OCI-LY7 (cell line): ENCODE data around the gene RAC2. TPM values are rescaled to one million over a fixed set of nuclear protein-coding genes. Genes with fewer than 3 reads are reported as not detected.

ENCODE experiments used
- BruUV-seq: library from RNA; stranded (reverse); fragments of 400-500 nt; replicated peaks from 2 replicates; lab custom pipeline; 2021; lab: Mats Ljungman, UMichigan
- CTCF ChIA-PET: fragments of 300-600 bp; sonication (Branson Sonifier 250); formaldehyde crosslinking; loops from one replicate; lab custom pipeline; 2022; ENCODE audit warnings: antibody characterized with exemption; ENCODE audit not compliant: unreplicated experiment; lab: Charles Lee
- POLR2A ChIA-PET: fragments of 300-600 bp; sonication (Branson Sonifier 250); formaldehyde crosslinking; loops from one replicate; lab custom pipeline; 2022; ENCODE audit warnings: antibody characterized with exemption; lab: Charles Lee
- DNase-seq: peaks from one replicate; pipeline ENCODE4 v3.0.0-alpha.2; 2015; ENCODE audit warnings: low spot score
- H2AFZ ChIP-seq: fragments of 200-600 bp; sonication (generic), shearing (Covaris generic); 2 replicates; pipeline ENCODE4 v1.6.1; 2014; ENCODE audit warnings: mild to moderate bottlenecking, antibody characterized with exemption, low read length, moderate library complexity
- H3K27ac ChIP-seq: fragments of 200-600 bp; sonication (generic); 2 replicates; pipeline ENCODE4 v1.5.1; 2014; ENCODE audit warnings: mixed run types, low read depth, mild to moderate bottlenecking, moderate library complexity, low read length, inconsistent platforms; ENCODE audit not compliant: poor library complexity, severe bottlenecking
- H3K36me3 ChIP-seq: fragments of 200-600 bp; sonication (generic); 2 replicates; pipeline ENCODE4 v1.6.1; 2014; ENCODE audit warnings: mild to moderate bottlenecking, antibody characterized with exemption, low read length, moderate library complexity, mixed read lengths; ENCODE audit not compliant: insufficient read depth
- H3K4me1 ChIP-seq: fragments of 200-600 bp; sonication (generic); 2 replicates; pipeline ENCODE4 v1.5.1; 2014; ENCODE audit warnings: mild to moderate bottlenecking, low read length; ENCODE audit not compliant: insufficient read depth, poor library complexity, severe bottlenecking
- H3K4me2 ChIP-seq: fragments of 200-600 bp; sonication (generic); 2 replicates; pipeline ENCODE4 v1.6.1; 2014; ENCODE audit warnings: mild to moderate bottlenecking, low read length
- H3K4me3 ChIP-seq: fragments of 200-600 bp; sonication (generic); 2 replicates; pipeline ENCODE4 v1.5.1; 2014; ENCODE audit warnings: mild to moderate bottlenecking, low read depth, low read length; ENCODE audit not compliant: poor library complexity, severe bottlenecking
- H3K79me2 ChIP-seq: fragments of 200-600 bp; sonication (generic); 2 replicates; pipeline ENCODE4 v1.6.1; 2016; ENCODE audit warnings: low read depth, mild to moderate bottlenecking, low read length, moderate library complexity, mixed read lengths; ENCODE audit not compliant: insufficient read depth
- H3K9me2 ChIP-seq: fragments of 200-600 bp; sonication (generic); 2 replicates; pipeline ENCODE4 v1.6.1; 2016; ENCODE audit warnings: mild to moderate bottlenecking, low read length, mixed read lengths; ENCODE audit not compliant: insufficient read depth
- H3K9me3 ChIP-seq: fragments of 200-600 bp; sonication (generic); 2 replicates; pipeline ENCODE4 v1.6.1; 2014; ENCODE audit warnings: mild to moderate bottlenecking, mixed run types, low read length, mixed read lengths
- H4K20me1 ChIP-seq: fragments of 200-600 bp; sonication (generic); 2 replicates; pipeline ENCODE4 v1.6.1; 2014; ENCODE audit warnings: mild to moderate bottlenecking, antibody characterized with exemption, low read length, moderate library complexity, mixed read lengths; ENCODE audit not compliant: insufficient read depth
- CTCF ChIP-seq: fragments of 200-600 bp; sonication (generic); conservative IDR thresholded peaks from 2 replicates; pipeline ENCODE4 v1.5.1; 2014; ENCODE audit warnings: mild to moderate bottlenecking, antibody characterized with exemption, low read length, moderate library complexity, mixed read lengths
- EZH2phosphoT487 ChIP-seq: fragments of 200-600 bp; sonication (generic); IDR thresholded peaks from 2 replicates; pipeline ENCODE4 v1.6.1; 2018; ENCODE audit warnings: low read depth, borderline replicate concordance, mild to moderate bottlenecking, mixed run types, antibody characterized with exemption, low read length, moderate library complexity, mixed read lengths
- intact Hi-C: fragments of 100-400 bp; cut with micrococcal nuclease; formaldehyde crosslinking; loops from one replicate; pipeline ENCODE4 v1.10.0; 2022; ENCODE audit not compliant: unreplicated experiment
- total RNA-seq, 2 experiments: library from RNA; depleted of rRNA in 1 of 2; stranded (reverse); fragments of >200 nt in 1 of 2; shearing (Covaris generic) in 1 of 2; gene quantifications; 2 replicates each; pipeline ENCODE4 v1.2.3, GENCODE V29; 2014 to 2022

RAC2 gene
- total RNA-seq, 2 experiments from 2014 or later = 142 to 321 TPM

GRCh38 chr22:37240240-37240940 lies 3.7 kb downstream of the RAC2 start:
- Histone ChIP-seq H3K4me2 (peak overlapping the region; percentile 99), H4K20me1 (peaks cover 16% of the 10 kb centered on the region), H3K9me3 (no peaks in the 10 kb centered on the region), H3K79me2 (peaks cover 61% of the 10 kb centered on the region), H3K9me2 (no peaks in the 10 kb centered on the region), H3K4me3 (no peak overlapping the region), H3K4me1 (peaks cover 87% of the 10 kb centered on the region), H3K36me3 (peaks cover 74% of the 10 kb centered on the region), H3K27ac (peak overlapping the region; percentile 93), H2AFZ (no peak overlapping the region)
- ChIA-PET CTCF (no interaction called here), POLR2A (no interaction called here)
- intact Hi-C loops = no loop called here
- no peak for DNase-seq
- no peak for TF ChIP-seq CTCF
- no peak for TF ChIP-seq EZH2phosphoT487
- no TSS peak for BruUV-seq

- Histone ChIP-seq H3K9me2 (no peaks in the 10 kb centered on the region), H3K4me2 (peak overlapping the region; percentile 99), H3K79me2 (peaks cover 70% of the 10 kb centered on the region), H3K27ac (peak overlapping the region; percentile 93), H2AFZ (no peak overlapping the region), H4K20me1 (peaks cover 16% of the 10 kb centered on the region), H3K9me3 (no peaks in the 10 kb centered on the region), H3K36me3 (peaks cover 82% of the 10 kb centered on the region), H3K4me1 (peaks cover 87% of the 10 kb centered on the region), H3K4me3 (no peak overlapping the region)
- POLR2A ChIA-PET = no interaction called here
- TF ChIP-seq CTCF (no peak), EZH2phosphoT487 (no peak)
- intact Hi-C loops = no loop called here
- CTCF ChIA-PET = no interaction called here
- no peak for DNase-seq
- BruUV-seq = no TSS peak
Measured at GRCh38 chr22:37239336-37240239, 4.5 kb downstream of the RAC2 start.
